IPS DF 6.9 (cell line): ENCODE measurements around the gene TM2D3.

ENCODE experiments used
- DNase-seq: peaks from one replicate; pipeline ENCODE4 v3.0.0-alpha.2; 2013; ENCODE audit warnings: low read depth, low spot score
- H3K27ac ChIP-seq: one replicate; pipeline ENCODE4 v1.5.1; 2013; ENCODE audit warnings: low read length, control low read depth
- H3K27me3 ChIP-seq: 2 replicates; pipeline ENCODE4 v1.6.1; 2013; ENCODE audit warnings: mild to moderate bottlenecking, low read length; ENCODE audit not compliant: control insufficient read depth, insufficient read depth
- H3K36me3 ChIP-seq: 2 replicates; pipeline ENCODE4 v1.6.1; 2013; ENCODE audit warnings: low read length; ENCODE audit not compliant: control insufficient read depth, insufficient read depth
- H3K4me1 ChIP-seq: 2 replicates; pipeline ENCODE4 v1.6.1; 2013; ENCODE audit warnings: low read length; ENCODE audit not compliant: control insufficient read depth, insufficient read depth
- H3K4me3 ChIP-seq: 2 replicates; pipeline ENCODE4 v1.5.1; 2013; ENCODE audit warnings: mild to moderate bottlenecking, low read length
- H3K9me3 ChIP-seq: 2 replicates; pipeline ENCODE4 v1.6.1; 2013; ENCODE audit warnings: low read length, inconsistent platforms; ENCODE audit not compliant: control insufficient read depth, insufficient read depth
- WGBS: extraction: QIAGEN DNeasy Blood & Tissue Kit; methylation state at CpG from one replicate; pipeline ENCODE4 v1.1.7; 2013; ENCODE audit warnings: mixed read lengths, missing lambda C conversion rate; ENCODE audit not compliant: insufficient read length, insufficient coverage; 5-methylcytosine and 5-hydroxymethylcytosine counted together

Gene TM2D3, protein sequence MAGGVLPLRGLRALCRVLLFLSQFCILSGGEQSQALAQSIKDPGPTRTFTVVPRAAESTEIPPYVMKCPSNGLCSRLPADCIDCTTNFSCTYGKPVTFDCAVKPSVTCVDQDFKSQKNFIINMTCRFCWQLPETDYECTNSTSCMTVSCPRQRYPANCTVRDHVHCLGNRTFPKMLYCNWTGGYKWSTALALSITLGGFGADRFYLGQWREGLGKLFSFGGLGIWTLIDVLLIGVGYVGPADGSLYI

DNA sequence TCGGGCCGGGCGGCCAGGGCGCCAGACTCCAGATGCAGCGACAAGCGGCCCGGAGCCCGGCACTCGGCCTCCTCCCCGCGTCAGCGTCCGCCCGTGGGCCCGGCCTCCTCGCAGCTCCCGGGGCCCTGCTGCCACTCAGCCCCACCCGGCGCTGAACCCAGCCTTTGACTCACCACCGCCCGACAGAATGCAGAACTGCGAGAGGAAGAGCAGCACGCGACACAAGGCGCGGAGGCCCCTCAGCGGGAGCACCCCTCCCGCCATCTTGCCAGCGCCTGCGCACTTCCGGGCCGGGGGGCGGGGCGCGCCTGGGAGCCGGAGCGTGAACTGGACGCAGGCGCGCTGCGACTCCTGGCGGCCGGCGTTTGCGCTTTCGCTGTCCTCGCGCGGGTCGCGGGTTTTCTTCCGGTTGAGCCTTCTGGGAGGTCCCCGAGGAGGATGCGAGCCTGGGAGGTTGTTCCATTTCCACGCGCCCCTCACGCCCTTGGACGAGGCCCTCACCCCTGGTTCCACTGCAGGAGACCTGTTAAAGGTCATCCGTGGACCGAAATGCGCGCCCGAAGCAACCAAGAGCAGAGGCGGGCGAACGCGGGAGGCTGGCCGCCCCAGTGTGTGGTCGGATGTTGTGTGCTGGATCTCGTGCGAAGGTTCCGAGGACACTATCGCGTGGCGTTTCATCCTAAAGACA lies at the start of gene TM2D3:
Gene TM2D3, minus strand, starts transcription at position 284 of the 688 bp plus-strand sequence. Its CDS starts 20 bp downstream, at position 264.
- H3K36me3 ChIP-seq: no peaks in the 10 kb centered on the region
- no CpG with 5 or more reads among the region's 75 CpGs for WGBS
- peak; percentile 47 for DNase-seq
- H3K27ac ChIP-seq: no peak within 1 kb of the TSS
- H3K9me3 ChIP-seq: no peaks in the 10 kb centered on the region
- peaks cover 1% of the 10 kb centered on the region; the same call in 1 of the 2 replicates for H3K4me1 ChIP-seq
- H3K4me3 ChIP-seq: peak within 1 kb of the TSS; percentile 79; the same call in 1 of the 2 replicates
- H3K27me3 ChIP-seq: no peaks in the 10 kb centered on the region

DNA sequence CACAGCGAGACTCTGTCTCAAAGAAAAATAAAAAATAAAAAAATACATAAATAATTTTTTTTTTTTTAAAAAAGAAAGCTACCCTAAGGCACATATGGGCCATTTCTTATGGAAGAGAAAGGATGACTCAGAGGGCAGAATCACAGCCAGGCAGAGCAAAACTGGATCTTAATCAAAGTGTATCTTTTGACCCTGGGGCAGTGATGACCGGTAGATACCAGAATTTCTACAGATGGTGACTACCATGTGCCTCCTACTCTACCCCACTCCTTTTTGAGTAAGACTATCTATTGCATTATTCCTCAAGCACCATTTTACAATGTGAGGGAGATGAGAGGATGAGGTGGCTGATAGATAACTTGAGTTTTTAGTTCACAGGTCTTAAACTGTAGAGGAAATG lies 46.1 kb upstream of the TM2D3 start:
- no peak overlapping the region for H3K4me3 ChIP-seq
- no peaks in the 10 kb centered on the region for H3K4me1 ChIP-seq
- H3K9me3 ChIP-seq: no peaks in the 10 kb centered on the region
- no CpG with 5 or more reads among the region's 2 CpGs for WGBS
- no peaks in the 10 kb centered on the region; the same call in 1 of the 2 replicates for H3K36me3 ChIP-seq
- H3K27me3 ChIP-seq: no peaks in the 10 kb centered on the region
- no peak for DNase-seq
- H3K27ac ChIP-seq: no peak overlapping the region

DNA sequence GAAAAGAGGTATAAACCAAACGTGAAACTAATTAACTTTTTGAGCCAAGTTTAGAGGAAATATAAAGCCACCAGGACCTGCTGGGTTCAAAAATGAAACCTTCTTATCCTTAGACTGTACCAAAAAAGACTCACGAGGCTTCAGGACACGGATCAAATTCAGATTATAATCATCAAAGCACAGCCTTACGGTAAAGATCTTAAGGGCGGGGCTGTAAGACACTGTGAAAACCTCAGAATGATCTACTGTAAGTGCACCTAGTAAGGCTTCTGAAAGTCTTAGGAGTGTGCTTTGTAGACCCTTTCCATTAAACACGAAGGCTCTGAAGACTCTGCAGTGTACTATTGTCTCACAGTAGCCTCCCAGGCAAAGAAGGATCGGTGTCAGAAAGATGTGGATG lies 45.3 kb upstream of the TM2D3 start:
- H3K27ac ChIP-seq: no peak overlapping the region
- DNase-seq: no peak
- no peaks in the 10 kb centered on the region for H3K27me3 ChIP-seq
- no peaks in the 10 kb centered on the region; the same call in 1 of the 2 replicates for H3K36me3 ChIP-seq
- no peaks in the 10 kb centered on the region for H3K9me3 ChIP-seq
- H3K4me1 ChIP-seq: no peaks in the 10 kb centered on the region
- no CpG with 5 or more reads among the region's 7 CpGs for WGBS
- no peak overlapping the region for H3K4me3 ChIP-seq

DNA sequence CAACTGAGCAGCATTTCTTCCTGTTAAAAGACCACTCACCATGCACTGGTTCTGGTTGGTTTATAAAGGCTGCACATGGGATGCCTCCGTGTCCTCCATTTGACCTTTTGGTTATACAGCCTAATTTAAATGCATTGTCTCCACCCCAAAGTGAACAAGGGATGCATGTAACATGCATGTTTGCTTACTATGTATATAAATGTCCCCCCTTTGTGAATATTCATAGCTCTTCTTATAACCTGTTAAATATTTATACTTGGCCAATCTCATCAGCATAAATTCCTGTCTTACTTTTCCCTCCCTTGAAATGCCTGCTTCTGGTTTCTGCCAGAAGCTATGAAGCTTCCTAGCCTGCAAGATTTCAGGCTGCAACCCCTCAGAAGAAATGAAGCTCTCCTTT lies 44.6 kb upstream of the TM2D3 start:
- WGBS: no CpG with 5 or more reads among the region's 1 CpG
- Histone ChIP-seq H3K27me3 (no peaks in the 10 kb centered on the region), H3K9me3 (no peaks in the 10 kb centered on the region), H3K4me1 (no peaks in the 10 kb centered on the region), H3K27ac (no peak overlapping the region), H3K4me3 (no peak overlapping the region), H3K36me3 (no peaks in the 10 kb centered on the region; the same call in 1 of the 2 replicates)
- DNase-seq: no peak

DNA sequence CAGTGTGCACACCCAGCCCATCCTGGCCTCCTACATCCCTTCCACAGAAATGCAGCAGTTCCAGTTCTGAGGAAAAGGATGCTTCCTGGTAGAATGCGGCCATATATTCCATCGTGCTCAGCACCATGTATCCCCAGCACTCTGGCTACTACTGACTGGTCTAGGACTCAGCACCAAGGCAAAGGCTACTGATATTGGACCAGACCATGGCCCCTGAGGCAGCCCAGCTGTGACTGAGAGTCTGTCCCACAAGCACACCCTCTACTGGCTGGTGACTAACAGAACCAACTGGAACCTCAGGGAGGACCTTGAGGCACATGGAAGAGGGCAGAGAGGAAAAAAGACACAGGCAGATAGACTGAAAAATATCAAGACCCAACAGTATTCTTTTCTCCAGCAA lies 42.1 kb upstream of the TM2D3 start:
- no CpG with 5 or more reads among the region's 2 CpGs for WGBS
- H3K27ac ChIP-seq: no peak overlapping the region
- H3K36me3 ChIP-seq: no peaks in the 10 kb centered on the region

DNA sequence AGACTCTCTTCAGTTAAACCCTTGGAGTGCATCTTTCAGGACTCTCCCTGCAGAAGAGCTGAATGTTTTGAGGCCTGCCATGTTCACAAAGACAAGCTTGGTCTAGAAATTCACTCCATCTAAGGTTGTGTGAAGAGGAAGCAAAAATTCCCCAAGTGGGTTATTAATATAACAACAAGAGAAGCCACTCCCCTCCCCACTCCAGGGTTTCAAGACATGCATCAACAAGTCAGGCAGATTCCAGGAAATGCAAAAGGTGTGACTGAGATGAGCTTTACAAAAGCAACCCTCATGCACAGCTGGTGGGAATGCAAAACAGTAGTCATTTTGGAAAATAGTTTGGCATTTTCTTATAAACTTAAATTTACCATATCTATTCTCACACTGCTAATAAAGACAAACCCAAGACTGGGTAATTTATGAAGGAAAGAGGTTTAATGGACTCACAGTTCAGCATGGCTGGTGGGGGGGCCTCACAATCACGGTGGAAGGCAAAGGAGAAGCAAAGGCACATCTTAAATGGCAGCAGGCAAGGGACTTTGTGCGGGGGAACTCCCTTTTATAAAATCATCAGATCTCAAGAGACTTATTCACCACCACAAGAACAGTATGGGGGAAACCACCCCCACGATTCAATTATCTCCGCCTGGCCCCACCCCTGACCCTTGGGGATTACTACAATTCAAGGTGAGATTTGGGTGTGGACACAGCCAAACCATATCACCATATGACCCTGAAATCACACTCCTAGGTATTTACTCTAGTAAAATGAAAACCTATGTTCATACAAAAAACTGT lies 40.8 kb upstream of the TM2D3 start:
- Histone ChIP-seq H3K27ac (no peak overlapping the region), H3K27me3 (no peaks in the 10 kb centered on the region), H3K9me3 (no peaks in the 10 kb centered on the region), H3K4me3 (no peak overlapping the region), H3K4me1 (no peaks in the 10 kb centered on the region), H3K36me3 (no peaks in the 10 kb centered on the region)
- no CpG with 5 or more reads among the region's 4 CpGs for WGBS
- DNase-seq: no peak

More for the DNA sequence above, 42.1 kb upstream of the TM2D3 start:
- no peaks in the 10 kb centered on the region for H3K9me3 ChIP-seq
- H3K4me1 ChIP-seq: no peaks in the 10 kb centered on the region
- no peak overlapping the region for H3K4me3 ChIP-seq
- no peak for DNase-seq
- no peaks in the 10 kb centered on the region for H3K27me3 ChIP-seq

DNA sequence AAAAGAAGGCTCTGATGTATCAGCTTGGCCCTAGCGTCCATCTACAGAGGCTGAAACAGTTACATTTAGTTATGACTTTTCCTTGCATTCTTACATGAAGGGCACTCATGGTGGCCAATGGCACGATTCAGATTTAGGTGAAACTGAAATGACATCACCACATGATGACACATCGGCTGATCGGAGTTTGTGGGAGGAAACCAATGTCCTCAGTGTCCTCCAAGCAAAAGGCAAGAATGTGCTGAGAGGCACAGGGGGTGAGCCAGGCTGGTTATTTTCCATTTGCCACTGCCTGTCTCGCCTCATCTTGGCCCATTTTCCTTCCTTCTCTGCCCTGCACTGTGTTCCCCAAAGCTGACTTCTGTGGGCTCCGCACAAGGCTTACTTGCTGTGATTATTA lies 37.7 kb upstream of the TM2D3 start:
- H3K36me3 ChIP-seq: no peaks in the 10 kb centered on the region
- WGBS: no CpG with 5 or more reads among the region's 6 CpGs
- no peaks in the 10 kb centered on the region for H3K4me1 ChIP-seq
- no peak overlapping the region for H3K27ac ChIP-seq
- no peaks in the 10 kb centered on the region for H3K27me3 ChIP-seq
- DNase-seq: no peak
- no peak overlapping the region for H3K4me3 ChIP-seq
- no peaks in the 10 kb centered on the region for H3K9me3 ChIP-seq

DNA sequence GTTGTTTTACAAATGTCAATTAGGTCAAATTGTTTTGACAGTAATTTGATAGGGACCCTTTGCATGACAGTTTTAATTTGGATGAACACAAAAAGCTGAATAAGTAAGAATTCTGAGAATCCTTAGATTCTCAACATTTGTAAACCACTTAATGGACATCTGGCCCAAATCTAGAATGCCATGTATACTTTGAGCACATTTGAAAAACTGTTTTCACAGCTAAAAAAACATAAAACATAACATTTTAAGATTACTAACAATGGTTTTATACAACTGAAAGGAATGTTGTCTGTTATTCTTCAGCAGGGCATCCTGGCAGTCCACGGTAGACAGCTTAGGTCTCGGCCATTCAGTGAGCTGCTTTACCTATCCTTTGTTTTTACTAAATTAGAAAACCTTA lies 34.5 kb upstream of the TM2D3 start:
- Histone ChIP-seq H3K4me3 (no peak overlapping the region), H3K9me3 (no peaks in the 10 kb centered on the region), H3K4me1 (no peaks in the 10 kb centered on the region), H3K27me3 (no peaks in the 10 kb centered on the region), H3K36me3 (no peaks in the 10 kb centered on the region), H3K27ac (no peak overlapping the region)
- WGBS: no CpG with 5 or more reads among the region's 2 CpGs
- no peak for DNase-seq

DNA sequence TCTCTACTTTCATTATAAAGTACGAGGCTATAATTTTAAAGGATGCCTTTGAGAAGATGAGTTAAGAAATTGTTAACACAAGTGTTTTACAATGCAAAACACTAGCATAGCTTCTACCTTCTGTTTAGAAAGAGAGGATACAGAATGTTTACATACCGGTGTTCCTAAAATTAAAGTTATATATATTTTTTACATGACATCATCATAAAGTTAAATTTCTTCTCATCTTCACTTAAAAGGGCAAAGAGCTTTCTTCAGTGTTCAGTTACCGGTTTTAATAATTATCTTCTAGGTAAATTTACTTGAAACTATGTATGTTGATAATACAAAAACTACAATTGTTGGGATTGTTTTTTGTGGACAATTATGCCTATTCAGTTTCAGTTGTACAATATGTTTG lies 32.7 kb upstream of the TM2D3 start:
- H3K9me3 ChIP-seq: no peaks in the 10 kb centered on the region
- no peak for DNase-seq
- H3K4me1 ChIP-seq: no peaks in the 10 kb centered on the region
- no peak overlapping the region for H3K27ac ChIP-seq
- no CpG with 5 or more reads among the region's 3 CpGs for WGBS
- H3K36me3 ChIP-seq: no peaks in the 10 kb centered on the region
- no peak overlapping the region for H3K4me3 ChIP-seq
- H3K27me3 ChIP-seq: no peaks in the 10 kb centered on the region

DNA sequence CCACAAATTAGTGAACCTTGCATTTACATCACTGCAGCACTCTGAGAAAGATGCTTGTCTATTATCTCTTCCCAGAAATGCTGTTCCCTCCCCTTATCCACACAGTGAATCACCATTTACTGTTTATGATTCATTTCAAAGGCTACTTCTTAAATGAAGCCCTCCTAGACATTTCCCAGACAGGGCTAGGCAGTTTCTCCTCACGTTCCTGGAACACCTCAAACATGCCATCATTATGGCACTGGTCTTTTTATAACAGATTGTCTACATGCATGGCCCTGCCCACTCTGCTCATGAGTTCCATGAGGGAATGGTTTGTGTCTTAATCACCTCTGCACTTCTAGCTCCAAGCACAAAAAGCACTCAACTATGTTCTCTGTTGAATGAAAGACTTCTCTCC lies 32.2 kb upstream of the TM2D3 start:
- H3K36me3 ChIP-seq: no peaks in the 10 kb centered on the region
- H3K9me3 ChIP-seq: no peaks in the 10 kb centered on the region
- no peak overlapping the region for H3K27ac ChIP-seq
- no peak for DNase-seq
- H3K4me1 ChIP-seq: no peaks in the 10 kb centered on the region
- no peak overlapping the region for H3K4me3 ChIP-seq
- WGBS: no CpG with 5 or more reads among the region's 1 CpG
- H3K27me3 ChIP-seq: no peaks in the 10 kb centered on the region
